ENCODE data around the gene EFNA5. TPM values are rescaled to one million over a fixed set of nuclear protein-coding genes. Genes with fewer than 3 reads are reported as not detected.

Gene EFNA5
- total RNA-seq, 1 donor from 2014 or later: 27.9 TPM

DNA sequence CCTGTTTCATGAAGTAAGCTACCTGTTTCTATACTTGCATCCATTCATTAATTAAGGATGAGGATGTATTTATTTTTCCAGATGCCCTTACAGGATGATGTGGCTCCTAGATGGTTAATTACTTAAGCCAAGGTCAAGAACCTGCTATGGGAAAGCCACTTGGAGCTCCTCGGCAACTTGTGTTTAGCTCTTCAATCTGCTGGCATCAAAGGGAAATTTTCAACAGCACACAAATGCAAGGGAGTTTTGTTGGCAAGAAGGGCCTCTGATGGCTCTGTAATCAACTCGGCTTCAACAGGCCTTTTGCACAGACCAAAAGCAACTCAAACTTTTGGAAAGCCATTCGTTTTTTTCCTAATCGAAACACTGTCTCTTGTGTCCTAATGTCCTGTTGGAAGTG, 125.3 kb downstream of the EFNA5 start:
- DNase-seq (ENCODE audit: low spot score): no peak

- no peak for DNase-seq (ENCODE audit: low spot score)
Observed at GRCh38 chr5:107544967-107545366, 125.8 kb downstream of the EFNA5 start.

DNA sequence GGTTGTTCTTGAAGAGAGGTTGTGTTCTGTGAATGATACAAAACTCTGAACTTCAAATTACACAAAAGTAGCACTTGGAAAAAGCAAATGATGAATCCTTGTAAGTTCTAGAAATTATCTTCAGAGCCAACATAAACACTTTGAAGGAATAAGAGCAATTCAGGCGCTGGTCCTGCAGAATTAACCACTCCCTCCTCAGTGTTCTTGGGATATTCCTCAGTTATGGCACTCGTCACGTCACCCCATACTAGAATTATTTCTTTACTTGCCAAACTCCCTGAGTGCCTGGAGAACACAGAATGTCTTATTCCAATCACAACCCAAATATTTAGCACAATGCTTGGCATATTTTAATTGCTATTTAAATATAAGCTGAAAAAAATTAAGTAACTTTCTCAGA, 126.3 kb downstream of the EFNA5 start:
- no peak for DNase-seq (ENCODE audit: low spot score)

GRCh38 chr5:107543868-107544267, 126.9 kb downstream of the EFNA5 start:
- DNase-seq (ENCODE audit: low spot score): no peak

DNA sequence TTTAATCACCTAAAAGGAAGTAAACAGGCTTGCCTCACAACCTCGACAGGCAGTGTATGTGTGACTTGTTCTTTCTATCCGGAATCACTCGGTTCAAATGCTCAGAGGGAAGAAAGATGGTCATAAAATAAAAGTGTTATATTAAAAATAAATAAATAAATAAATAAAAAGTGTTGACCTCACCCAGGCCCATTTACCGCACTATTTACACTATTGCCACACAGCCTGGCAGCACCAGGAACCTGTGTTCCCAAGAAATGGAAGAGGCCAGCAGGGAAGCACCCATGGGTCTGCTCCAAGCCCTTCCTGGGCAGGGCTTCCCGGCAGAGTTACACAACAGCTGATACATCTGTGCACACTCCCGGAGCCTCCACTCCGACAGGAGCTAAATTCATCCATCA, 127.9 kb downstream of the EFNA5 start:
- DNase-seq (ENCODE audit: low spot score): peak; percentile 83

DNA sequence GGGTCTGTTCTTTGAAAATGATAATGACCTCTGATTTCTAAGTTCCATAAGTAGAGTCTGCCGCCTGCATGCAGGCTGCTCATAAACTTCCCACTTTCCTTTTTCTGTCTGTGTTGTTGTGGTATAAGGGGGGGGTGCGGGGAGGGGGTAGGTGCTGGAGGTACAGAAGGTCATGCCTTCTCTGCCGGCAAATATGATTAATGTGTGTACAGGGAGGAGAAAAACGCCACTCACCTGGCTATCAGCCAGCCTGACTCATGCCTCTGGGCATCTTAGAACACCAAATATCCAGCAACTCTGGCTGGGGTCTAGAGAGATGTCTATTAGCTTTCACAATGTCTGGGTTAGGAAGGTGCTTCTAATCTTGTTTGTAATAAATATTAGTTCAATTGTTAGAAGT, 128.3 kb downstream of the EFNA5 start:
- DNase-seq (ENCODE audit: low spot score): peak; percentile 91

- DNase-seq (ENCODE audit: low spot score): no peak
Observed at GRCh38 chr5:107541400-107541799, 129.3 kb downstream of the EFNA5 start.

- DNase-seq (ENCODE audit: low spot score): no peak
Observed at GRCh38 chr5:107539726-107540330, 130.9 kb downstream of the EFNA5 start.

DNA sequence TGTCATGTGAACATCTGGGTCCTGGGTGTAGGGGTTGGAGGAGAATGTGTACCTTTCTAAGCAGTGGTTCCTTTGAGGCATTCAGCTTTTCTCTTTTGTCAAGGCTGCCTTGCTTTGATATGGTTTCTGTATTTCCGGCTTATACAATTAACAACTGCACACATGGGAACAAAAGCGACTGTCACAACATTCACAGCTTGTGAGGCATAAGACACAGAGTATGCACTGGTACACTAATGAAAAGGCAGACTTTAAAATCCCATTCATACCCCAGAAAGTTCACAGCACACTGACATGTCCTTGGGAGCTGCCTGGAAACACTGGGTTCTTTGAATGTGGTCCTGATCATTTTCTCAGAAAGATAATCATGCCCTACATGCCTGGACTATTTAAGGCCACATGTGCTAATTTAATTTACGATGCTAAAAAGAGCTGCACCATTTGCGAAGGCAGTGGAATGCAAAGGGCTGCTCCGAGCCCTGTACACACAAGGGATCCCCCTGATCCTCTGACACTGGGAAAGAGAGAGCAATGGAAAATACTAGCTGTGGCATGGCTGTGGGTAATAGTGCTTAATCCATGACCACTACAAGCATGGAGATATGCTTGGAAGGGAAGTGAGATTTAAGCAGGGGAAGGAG, 131.8 kb downstream of the EFNA5 start:
- DNase-seq (ENCODE audit: low spot score): no peak

DNA sequence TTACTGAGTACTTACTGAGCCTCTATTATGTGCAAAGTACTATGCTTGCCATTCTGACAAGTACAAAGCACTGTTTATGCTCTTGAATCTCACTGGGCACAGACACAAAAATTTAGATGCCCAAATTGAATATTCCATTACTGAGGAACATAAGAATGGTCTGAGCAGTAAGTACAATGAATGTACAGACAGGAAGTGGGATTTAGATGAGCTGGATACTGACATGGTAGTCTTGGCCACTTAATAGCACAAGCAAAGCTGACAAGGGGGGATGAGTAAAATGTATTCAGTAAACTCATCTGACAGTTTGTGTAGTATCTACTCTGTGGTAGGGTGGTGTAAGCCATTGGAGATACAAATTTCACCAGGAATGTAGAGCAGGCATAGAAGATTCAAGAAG, 132.4 kb downstream of the EFNA5 start:
- no peak for DNase-seq (ENCODE audit: low spot score)

DNA sequence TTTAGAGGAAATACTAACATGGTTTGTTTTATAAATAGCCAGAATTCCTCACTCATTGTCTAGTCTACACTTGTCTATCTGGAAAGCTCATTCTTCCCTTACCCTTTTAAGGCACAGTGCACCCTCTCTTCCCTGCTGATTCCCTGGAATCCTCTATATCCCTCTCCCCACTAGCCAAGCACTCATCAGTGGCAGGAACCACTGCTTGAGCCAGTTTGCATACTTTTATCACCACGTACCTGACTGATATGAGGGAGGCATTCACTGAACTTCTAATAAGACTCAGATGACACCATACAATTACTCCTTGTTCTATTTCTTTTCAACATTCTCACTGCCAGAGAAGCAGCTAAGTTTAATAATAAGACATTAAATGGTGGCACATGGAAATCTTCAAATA, 134.9 kb downstream of the EFNA5 start:
- no peak for DNase-seq (ENCODE audit: low spot score)

DNA sequence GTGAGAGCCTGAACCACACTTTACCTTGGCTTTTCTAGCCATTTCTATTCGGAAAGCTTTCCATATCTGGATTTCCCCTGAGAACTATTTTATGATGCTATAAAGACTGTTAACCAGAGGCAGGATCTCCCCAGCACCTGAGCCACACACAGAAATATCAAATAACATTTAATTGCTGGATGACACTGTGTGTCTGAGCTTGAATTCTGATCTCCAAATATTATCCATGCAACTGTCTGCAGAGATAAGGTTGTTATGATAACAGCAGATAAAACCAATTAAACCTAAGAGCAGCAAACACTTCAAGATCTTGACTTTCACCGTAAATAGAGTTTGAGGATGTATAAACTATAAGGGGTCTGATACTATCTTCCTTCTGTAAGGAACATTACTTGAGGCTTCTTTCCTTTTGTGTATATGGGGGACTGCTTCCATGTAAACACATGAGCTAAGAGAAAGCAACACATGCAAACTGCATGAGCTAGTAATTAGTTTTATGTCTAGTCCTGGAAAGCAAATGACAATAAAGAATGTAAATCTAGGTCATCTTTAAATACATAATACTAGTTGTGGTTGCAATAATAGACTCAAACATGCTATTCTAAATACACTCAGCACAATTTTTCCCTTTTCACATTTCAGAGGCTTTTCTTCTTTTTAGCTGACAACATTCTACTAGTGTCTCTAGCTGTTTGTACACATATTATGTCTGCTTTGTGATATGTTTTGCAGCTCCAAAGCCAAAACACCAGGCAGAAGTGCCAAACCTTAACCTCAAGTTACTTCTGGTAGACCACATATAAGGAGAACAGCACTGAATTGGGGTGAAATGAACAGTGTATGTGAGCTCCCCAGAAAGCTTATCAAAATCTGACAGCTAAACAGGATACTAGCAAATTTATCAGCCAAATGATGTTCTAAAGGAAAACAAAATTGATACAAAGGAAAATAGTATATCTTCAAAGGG, 136.5 kb downstream of the EFNA5 start:
- no peak for DNase-seq (ENCODE audit: low spot score)

GRCh38 chr5:107532916-107533315, 137.8 kb downstream of the EFNA5 start:
- no peak for DNase-seq (ENCODE audit: low spot score)

DNA sequence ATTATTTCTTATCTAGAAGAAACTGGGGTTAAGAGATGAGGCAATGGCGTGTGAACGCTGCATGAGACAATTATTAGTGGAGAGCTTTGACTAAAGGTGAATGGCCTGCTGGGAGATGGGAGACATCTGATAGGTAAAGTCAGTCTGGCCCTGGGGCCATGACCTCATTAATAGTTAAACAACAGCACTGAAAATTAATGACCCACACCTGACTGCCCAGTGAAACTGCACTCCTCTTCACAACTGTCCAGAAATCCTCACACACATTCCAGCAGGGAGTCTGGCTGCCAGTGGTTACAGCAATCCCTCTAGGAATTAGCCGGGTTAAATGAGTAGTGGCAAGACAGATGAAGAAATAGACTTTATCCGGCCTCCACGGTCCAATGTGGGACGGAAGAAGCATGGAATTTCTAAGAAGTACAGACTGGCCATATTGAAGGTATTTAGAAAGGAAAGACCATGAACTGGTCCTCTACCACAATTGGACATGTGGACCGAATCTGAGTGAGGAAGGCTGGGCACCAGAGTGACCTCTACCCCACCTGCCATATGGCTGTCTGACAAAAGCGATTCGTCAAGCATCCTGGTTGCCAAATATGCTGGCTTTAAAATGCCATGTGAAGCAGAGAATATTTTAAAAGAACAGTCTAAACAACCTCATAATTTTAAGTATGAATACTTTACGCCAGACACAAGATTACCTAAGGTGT, 138.4 kb downstream of the EFNA5 start:
- no peak for DNase-seq (ENCODE audit: low spot score)

DNA sequence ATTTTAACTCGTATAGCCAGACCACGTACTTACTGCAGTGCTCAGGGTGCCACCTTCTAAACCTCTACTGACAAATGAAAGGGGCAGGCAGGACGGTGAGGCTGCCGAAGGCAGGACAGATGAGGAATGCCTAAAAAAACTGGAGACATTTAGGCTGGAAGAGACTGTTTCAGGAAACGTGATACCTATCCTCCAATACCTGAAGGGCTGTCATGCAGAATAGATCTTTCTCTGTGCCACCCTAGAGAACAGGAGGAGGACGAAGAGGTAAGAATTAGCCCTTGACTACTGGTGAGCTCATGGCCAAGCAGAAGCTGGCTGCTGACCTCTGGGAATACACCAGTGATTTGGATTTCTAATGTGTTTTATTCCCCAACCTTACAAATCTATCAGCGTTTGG, 139.4 kb downstream of the EFNA5 start:
- no peak for DNase-seq (ENCODE audit: low spot score)

DNA sequence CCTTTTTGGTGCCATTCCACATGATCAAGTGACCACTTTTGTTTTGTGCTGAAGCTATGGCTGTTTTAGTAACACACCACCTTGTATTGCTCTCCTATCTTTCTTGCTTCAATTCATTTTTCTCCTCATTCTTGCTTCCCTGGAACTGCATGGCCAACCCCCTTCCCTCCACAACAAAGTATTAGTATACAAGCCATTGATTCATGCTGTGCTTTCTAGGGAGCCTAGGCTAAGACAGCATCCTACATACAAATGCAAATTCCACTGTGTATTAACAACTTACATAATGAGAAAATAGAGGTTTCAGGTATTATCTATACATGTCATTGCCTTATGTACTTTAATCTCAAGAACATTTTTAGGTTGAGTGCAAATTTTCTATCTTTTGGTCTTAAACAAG, 141.1 kb downstream of the EFNA5 start:
- DNase-seq (ENCODE audit: low spot score): no peak

GRCh38 chr5:107526270-107526937, 144.3 kb downstream of the EFNA5 start:
- DNase-seq (ENCODE audit: low spot score): no peak

- no peak for DNase-seq (ENCODE audit: low spot score)
Observed at GRCh38 chr5:107524111-107524510, 146.6 kb downstream of the EFNA5 start.

- no peak for DNase-seq (ENCODE audit: low spot score)
Observed at GRCh38 chr5:107523029-107523680, 147.6 kb downstream of the EFNA5 start.

GRCh38 chr5:107522456-107522855, 148.3 kb downstream of the EFNA5 start:
- DNase-seq (ENCODE audit: low spot score): no peak

- DNase-seq (ENCODE audit: low spot score): no peak
Observed at GRCh38 chr5:107519900-107520354, 150.8 kb downstream of the EFNA5 start.

All from mucosa of gallbladder (tissue), 1 donor.